HG03196 (cell line): Measurements from ENCODE around the gene OSBPL2.

ENCODE experiments used
- ATAC-seq: cut with Tn5 transposase; IDR thresholded peaks from one replicate; pipeline ENCODE4 v1.9.1; 2021; ENCODE audit not compliant: unreplicated experiment

OSBPL2 gene

DNA sequence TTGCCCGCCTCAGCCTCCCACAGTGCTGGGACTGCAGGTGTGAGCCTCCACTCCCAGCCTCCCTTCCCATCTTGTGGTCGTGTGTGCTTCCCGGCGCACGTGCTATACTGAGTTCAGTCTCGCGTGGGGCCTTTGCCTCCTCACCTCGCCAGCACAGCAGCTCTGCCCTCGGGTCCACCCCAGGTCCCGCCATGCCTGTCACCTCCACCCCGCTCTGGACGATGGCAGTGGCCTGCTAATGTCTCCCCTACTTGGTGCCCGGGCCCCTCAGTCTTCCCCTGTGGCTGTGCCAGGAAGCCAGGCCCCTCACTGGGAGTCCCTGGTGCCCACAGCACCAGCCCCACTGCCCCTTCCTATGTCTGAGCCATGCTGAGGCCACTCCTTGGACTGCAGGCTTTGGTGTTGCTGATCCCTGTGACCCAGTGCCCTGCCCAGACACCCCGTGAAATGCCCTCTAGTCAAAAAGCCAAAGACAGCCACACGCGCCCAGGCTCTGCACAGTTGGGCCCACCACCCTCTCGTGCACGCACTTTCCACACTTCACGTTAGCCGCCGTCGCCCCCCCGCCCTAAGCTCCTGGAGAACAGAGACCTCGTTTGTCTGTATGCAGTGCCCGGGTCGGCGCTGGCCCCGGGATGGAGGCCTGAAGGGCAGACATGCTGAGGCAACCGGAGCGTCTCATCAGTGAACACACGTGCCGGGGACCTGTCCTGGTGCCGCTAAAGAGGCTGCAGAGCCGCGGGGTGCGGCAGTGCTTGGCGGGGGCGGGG lies 32.5 kb upstream of the OSBPL2 start:
- ATAC-seq, result no peak

DNA sequence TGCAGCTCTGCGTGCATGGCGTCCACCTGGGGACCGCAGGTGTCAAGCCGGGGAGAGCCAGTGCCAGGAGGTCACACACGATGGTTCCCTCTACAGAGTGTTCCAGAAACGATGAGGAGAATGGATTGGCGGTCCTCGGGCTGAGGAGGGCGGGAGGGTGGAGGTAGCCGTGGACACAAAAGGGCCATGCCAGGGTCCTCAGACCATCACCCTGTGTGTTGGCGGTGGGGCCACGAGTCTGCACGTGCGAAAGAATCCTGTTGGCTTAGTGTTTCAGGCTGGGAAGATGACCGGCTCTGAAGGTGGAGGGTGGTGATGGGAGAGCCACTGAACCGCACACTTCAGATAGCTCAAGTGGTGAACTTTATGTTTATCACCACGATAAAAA lies 31.9 kb upstream of the OSBPL2 start:
- no peak for ATAC-seq

DNA sequence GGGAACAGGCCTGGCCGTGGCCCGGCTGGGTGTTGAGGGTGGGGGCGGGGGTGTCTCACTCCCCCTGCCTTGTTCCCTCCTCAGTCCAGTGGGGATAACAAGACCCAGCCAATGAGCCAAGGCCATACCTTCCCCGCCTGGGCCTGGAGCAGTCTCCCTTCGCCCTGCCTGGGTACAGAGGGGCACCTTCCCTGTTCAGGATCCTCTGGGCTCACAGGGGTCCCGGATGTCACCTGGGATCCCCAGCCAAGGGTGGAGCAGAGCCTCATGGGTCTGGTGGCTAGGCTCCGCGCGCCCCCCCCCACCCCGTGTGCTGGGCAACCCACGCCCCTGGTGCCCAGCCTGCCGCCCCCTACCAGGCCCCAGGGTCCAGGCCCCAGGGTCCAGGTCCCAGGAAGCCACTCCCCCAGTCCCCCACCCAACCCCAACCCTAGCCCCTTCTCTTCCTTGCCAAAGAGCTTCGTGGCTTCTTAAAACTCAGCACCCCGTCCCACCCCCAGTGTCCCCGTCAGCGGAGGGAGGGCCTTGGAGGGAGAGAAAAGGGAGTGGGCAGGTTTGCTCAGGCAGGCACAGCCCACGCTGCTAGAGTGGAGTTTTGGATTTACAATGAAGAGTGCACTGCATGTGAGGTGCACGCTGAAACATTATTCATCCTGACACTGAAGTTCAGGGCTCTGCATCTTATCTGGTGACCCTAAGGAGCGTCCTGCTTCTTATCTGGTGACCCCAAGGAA lies 30.1 kb upstream of the OSBPL2 start:
- no peak for ATAC-seq

DNA sequence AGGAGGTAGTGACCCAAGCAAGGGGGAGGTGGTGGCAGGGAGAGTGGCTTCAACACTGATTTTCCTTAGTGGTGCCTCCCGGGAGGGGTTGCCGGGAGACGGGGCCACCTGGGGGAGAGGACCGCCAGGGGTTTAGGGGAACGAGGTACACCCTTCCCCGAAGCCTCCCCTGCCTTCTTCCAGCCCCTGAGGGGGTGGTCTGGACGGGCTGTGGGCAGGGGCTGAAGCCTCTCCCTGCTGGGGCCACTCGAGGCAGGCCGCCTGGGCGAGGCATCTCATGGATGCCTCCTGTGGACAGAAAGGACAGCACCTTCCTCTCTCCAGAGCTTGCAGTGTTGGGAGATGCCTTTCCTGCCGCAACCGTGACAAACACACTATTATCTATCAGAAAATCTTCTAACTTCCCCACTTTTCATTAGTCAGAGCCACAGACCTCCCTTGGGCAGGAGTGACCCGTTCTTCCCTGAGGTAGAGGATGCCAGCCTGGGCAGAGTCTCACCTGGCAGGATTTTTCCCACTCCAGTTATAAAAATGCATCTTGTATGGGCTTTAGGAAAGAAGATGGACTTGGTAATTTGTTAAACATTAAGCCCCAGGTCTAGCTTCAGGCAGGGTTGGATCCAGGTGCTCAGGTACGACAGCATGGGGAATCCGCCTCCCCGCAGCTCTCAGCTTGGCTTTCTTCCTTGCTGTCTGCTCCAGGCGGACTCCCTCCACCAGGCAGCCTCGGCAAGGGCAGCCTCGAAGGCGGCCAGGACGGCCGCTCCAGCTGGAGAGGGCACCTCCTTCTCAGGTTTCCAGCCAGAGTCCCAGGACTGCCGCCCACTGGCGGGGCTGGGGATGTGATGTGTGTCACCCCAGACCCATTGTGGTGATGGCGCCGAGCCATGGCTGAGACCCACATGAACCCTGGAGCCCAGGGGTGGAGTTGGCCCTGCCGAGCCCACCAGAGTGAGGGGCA lies 29.2 kb upstream of the OSBPL2 start:
- ATAC-seq, result no peak

DNA sequence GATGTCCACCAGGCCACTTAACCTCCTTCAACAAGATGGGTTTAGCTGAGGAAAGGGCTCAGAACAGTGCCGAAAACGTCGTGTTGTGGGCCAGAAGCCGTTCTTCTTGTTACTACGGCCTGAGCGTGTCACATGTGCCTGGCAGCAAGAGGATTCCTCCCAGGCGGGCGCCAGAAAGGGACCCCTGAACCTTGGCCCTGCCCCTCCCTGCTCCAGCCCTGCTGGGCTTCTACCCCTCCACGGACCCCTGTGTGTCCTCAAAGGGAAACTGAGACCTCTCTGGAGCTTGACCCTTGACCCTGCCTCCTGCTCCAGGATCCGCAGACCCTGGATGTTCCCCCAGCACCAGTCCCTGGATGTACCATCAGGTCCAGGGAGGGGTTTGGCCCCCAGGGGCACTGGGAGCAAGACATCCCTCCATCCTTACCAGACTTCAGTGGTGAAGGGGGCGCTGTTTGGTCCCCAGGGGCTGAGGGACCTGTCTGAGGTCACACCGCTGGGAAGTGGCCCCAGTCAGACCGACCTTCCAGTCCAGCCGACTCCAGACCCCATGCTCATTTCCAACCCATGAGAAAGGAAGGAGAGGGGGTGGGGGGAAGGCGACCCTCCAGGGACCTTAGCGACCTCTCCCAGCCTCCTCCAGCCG lies 28.3 kb upstream of the OSBPL2 start:
- ATAC-seq, result no peak

DNA sequence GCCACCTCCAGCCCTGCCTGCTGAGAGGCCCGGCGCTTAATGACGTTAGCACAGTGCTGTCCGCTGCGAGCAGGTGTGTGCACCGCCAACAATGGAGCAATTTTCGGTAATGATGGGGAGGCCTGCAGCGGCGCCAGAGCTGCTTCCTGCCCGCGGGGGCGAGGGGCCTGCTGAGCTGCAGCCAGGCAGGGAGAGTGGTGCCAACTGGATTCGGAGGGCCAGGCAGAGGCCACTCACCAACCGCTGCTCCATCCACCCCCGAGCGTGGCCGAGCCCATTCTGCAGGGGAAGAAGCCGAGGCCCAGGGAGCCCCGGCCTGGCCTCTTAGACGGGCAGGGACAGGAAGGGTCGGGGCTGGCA lies 27.8 kb upstream of the OSBPL2 start:
- ATAC-seq, result no peak

DNA sequence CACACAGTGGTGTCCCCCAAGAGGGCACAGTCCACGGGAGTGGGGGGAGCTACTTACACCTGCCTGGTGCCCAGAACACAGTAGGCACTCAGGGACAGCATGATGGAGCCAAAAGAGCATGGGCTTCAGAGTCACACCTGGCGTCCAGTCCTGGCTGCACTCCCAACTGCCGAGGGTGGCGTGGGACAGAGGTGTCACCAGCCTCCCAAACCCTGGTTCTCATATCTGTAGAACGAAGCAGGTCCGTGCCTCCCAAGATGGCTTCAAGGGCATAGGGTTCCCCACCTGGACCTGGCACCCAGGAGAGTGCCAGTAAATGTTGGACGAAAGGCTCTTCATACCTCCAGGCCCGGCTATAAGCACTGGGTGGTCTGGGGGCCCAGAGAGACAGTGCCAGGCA lies 27.1 kb upstream of the OSBPL2 start:
- no peak for ATAC-seq

DNA sequence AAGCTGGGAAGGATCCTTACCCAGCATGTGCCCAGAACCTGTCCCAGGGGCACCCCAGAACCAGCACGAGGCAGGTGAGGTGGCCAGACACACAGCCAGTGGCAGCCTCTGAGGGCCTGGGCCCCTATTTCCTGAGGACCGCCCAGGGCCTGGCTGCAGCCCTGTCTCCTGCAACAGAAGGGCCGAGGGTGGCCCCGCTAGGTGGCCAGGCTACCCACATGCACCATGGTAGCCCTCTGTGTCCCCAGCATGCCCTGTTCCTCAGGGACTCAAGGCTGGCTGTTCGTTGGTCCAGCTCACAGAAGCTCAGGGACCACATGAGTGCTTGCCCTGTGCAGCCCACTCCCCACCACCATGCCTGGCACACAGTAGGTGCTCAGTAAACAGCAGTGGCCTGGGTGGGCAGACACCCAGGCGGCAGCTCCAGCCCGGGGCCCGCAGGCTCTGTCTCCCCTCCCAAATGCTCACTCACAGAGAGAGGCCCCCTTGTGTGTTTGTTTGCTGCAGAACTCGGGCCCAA lies 26.5 kb upstream of the OSBPL2 start:
- ATAC-seq, result no peak

DNA sequence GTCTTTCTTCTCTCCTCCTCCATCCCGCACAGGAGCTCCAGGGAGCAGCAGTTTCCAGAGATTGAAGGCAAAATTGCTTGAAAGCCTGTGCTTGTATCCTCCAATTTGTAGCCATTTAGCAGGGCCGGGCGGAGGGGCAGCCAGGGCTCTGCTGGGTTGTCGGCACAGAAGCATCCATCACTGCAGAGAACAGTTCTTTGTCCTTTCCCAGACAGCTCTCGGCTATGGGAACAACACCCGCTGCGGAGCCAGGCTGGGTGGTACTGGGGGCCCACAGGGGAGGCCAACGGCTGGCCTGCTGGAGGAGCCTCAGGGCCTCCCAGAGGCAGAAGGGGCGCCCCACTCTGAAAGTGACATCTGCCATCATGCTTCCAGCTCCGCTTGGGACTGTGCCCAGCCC lies 26.0 kb upstream of the OSBPL2 start:
- ATAC-seq, result no peak

DNA sequence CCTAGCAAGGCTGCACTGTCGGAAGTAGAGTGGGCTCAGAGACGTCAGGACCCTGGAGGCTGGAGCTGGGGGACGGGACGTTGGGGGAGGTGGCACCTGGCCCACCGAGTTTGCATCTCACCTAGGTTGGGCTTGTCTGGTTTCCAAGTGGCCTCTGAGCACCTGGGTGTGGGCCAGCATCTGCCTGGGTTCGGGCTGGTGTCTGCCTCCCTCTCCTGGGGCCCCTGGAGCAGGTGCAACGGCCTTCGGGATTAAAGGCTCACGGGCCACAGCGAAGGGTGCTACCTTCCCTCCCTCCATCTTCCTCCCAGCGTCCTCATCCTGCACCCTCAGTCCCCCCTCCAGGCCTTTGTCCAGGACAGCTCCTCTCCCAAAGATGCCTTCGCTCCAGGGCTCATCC lies 24.3 kb upstream of the OSBPL2 start:
- no peak for ATAC-seq

DNA sequence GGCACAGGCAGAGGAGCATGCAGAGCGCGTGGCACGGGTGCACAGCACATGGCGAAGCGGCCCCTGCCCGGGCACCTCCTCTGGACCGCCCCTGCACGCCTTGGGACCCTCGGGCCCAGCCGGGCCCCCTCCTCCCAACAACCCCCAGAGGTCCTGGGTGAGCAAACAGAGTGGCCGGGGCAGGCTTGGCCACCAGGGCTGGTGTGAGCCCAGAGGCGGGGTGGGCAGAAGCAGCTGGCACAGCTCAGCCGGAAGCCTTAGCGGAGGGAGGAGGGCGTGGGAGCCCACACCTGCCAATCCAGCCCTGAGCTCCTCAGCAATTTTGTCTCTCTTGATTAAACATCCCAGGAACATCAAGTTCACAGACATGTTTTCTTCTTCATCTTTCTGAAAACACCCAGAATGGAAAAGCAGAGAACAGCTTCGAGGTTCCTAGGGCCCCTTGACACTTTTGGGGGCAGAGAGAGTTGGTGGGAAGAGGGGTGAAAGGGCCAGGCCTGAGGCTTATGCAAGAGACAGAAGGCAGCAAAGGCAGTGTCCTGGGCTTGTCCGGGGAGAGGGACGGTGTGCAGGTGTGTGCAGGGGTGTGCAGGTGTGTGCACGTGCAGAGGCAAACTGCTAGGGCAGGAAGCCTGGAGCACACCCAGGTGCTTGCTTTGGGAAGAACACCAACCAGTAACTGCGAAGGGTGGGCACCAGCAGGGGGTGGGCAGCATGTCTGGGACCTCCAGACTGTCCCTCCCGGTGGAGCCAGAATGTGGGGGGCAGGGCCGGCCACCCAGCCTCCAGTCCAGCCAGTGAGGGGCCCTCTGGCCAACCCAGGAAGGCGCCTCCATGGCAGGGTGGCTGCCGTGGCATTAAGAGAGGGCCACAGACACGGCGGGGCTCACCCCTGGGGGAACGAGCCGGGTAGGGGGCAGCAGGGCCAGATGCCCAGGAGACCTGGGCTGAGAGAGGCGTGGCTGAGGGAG lies 23.0 kb upstream of the OSBPL2 start:
- no peak for ATAC-seq

DNA sequence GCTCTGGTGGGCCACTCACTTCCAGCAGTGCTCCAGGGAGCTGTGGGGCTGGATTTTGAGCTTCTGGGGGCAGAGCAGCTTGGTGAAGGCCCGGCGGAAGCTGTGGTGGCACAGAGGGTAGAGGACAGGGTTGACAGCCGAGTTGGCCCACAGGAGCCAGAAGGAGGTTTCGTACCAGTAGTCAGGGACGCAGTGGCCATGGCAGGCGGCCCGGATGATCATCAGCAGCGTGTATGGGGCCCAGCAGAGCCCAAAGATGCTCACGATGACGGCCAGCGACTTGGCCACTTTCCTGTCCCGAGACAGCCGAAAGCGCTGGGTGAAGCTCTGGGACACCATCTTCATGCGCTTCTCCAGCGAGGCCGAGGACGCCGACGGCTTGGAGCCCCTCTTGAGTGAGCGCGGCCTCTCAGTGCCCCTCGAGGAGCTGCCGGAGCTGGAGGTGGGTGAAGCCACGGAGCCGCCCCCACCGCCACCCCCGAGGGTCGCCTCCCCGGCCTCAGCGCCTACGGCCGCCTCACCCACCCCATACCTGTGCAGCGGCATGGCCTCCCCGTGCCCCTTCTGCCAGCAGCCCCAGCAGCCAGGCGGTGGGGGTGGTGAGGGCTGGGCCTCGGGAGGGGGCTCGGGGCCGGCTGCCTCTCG lies 22.2 kb upstream of the OSBPL2 start:
- ATAC-seq, result no peak

DNA sequence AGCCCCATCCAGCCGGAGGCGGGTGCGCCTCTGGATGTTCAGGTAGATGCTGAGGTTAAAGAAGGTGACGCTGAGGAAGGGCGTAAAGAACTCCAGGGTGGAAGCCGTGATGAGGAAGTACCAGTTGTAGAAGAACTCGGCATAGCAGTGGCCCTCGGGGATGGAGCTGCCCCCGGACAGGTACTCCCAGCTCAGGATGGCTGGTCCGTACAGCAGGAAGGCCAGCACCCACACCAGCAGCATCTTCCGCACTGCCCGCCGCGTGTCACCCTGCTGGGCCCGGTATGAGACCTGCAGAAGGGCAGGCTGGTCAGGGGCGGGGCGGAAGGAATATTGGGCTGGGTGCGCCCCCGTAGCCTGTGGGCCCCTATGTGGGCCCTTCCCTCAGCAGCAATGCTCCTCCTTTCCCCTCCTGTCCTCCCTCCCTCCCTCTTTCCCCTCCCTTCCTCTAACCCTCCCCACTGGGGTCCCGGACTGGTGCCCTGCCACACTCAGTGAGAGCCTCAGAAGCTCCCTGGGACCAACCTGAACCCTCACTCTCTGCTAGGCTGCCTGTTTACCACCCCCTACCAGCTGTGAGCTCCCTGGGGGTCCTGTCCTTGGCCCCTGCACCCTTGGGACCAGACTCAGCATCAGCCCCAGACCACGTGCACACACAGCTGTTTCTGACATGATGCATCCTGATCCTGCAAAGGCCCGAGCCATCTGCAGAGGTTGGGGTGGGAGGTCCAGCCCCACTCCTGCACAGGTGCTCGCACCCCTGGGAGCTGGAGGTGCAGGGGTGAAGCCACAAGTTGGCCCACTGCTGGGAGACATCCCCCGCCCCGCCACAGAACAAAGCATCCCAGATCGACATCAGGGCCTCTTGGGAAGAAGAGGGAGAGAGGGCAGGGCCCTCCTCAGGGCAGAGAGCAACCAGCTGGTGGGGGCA lies 21.4 kb upstream of the OSBPL2 start:
- ATAC-seq, result no peak

DNA sequence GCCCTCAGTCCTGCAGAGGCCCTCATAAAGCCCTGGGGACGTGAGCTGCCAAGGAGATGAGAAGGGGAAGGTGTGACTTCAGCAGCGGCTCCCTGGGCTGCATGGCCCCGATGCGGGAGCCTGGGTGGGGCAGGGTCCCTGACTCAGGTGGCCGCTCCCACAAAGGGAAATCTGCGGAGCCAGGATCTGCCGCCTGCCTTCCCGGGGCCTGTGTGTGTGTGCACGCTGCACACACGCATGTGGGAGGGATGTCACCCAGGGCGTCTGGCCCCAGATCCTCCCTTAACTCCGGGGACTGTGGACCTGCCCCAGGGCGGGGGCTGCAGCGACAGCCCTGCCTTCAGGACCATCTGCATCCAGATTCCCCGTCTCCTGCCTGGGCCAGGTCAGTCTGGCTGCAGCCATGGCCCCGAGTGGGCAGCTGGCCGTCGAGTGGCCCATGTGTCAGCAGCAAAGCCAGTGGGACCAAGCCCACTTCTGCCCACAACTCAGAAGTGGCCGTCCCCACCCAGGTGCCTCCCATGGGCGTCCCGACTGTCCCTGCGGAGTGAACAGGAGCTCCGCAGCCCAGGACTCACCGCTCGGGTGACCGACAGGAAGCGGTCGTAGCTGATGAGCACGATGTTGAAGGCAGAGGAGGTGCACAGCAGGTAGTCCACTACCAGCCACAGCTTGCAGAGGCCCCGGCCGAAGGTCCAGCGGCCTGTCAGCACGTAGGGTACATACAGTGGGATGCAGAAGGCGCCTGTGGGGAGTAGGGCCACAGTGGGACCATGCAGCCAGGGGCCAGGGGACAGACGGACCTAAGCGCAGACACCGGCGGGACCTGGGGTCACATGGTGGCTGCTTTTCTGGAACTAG lies 20.2 kb upstream of the OSBPL2 start:
- ATAC-seq, result no peak

DNA sequence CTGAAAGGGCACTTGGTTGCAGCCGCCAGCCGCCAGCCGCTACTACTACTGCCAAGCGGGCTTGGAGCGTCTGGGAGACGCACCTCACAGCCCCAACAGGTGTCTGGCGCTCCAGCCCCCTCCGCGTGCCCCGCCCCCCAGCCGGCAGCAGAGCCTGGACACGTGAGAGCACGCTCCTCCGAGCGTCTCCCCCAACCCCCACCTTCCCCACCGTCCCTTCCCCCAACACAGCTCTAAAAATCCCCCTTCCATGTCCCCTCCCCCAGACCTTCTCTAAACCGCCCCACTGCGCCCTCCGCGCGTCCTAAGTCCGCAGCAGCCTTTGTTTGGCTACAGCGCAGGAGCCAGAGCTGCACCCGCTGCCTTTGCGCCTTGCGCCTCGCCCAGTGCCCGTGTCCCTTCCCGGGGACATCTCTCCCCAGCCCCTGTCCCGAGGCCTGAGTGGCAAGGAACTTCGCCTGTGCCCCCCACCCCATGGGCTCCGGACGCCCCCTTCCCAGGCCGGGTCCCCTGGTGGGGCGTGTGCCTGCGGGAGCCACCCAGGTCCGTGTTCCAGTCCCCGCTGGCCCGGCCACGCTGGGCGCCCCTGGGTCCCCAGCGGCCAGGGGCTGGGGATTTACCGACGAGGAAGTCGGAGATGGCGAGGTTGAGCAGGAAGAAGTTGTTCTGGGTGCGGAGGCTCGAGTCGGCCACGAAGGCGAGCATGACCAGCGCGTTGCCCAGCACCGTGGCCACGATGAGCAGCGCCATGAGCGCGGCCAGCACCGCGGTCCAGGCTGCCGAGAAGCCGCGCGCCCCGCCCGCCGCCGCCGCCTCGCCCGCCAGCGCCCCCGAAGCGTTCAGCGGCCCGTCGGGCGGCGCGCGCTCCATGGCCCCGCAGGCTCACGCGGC lies 19.0 kb upstream of the OSBPL2 start:
- no peak for ATAC-seq

DNA sequence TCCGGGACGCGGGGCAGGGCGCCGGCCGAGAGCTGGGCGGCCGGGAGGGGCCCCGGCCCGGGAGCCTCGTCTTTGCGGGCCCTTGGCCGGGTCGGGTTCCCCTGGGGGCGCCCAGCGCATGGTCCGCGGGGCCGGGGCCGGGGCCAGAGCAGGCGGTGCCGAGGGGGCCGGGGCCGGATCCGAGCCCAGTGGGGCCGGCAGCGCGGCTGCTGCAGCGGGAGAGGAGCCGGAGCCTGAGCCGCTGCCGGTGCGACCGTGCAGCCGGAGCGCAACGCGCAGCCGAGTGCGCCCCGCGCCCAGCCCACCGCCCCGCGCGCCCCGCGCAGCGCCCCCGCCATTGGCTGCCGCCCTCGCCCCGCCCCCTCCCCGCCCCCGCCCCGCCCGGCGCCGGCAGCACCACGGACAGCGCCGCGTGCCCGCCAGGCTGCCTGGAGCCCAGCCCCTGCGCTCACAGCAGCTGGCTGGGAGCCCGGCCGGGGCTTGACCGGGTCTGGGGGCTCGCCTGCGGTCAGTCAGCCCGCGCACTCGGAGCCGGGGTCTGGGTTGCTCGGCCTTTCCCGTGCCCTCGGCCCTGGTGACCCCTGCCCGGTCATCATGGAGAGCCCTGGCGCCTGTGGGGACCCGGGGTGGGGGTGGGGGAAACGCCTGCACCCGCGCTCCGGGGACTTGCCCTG lies 18.2 kb upstream of the OSBPL2 start, which contains the start of gene HRH3:
TSS of gene HRH3 (minus strand) at position 287 of the 674 bp plus-strand sequence. CDS start 308 bp downstream, outside the sequence.
- no peak for ATAC-seq
